Stimulated activated CD8-positive, alpha-beta memory T cell treated with anti-CD3 and anti-CD28 coated beads, Interleukin-15, amount 100 ng/mL, for 1 hour (primary cell): ENCODE data around the gene SPDYE17.
"Not testable (repeated sequence)": the region's sequence is repeated elsewhere in the genome, so short reads cannot be mapped to it uniquely, and the experiment has no call there.

Source experiments
- DNase-seq: peaks from one replicate; pipeline ENCODE4 v3.0.0-alpha.2; 2020; ENCODE audit warnings: low read depth

Gene SPDYE17

GRCh38 chr7:76998764-76999450, 33.3 kb downstream of the SPDYE17 start:
- not testable (repeated sequence) for DNase-seq

- DNase-seq = no peak
Measured at GRCh38 chr7:76998285-76998589, 33.9 kb downstream of the SPDYE17 start.

GRCh38 chr7:76997381-76998284, 34.5 kb downstream of the SPDYE17 start:
- no peak for DNase-seq

- DNase-seq = not testable (repeated sequence)
Measured at GRCh38 chr7:76996932-76997331, 35.2 kb downstream of the SPDYE17 start.

GRCh38 chr7:76994286-76994685, 37.9 kb downstream of the SPDYE17 start:
- DNase-seq = not testable (repeated sequence)

- DNase-seq = not testable (repeated sequence)
Measured at GRCh38 chr7:76993831-76994230, 38.3 kb downstream of the SPDYE17 start.

- not testable (repeated sequence) for DNase-seq
Measured at GRCh38 chr7:76992871-76993270, 39.3 kb downstream of the SPDYE17 start.

GRCh38 chr7:76992204-76992603, 40.0 kb downstream of the SPDYE17 start:
- not testable (repeated sequence) for DNase-seq

- not testable (repeated sequence) for DNase-seq
Measured at GRCh38 chr7:76990202-76990601, 42.0 kb downstream of the SPDYE17 start.

GRCh38 chr7:76985924-76986717, 46.0 kb downstream of the SPDYE17 start:
- not testable (repeated sequence) for DNase-seq

GRCh38 chr7:76984784-76985136, 47.4 kb downstream of the SPDYE17 start:
- DNase-seq = not testable (repeated sequence)

GRCh38 chr7:76983937-76984783, 48.0 kb downstream of the SPDYE17 start:
- not testable (repeated sequence) for DNase-seq

- DNase-seq = not testable (repeated sequence)
Measured at GRCh38 chr7:76983333-76983732, 48.8 kb downstream of the SPDYE17 start.

- DNase-seq = not testable (repeated sequence)
Measured at GRCh38 chr7:76982501-76982900, 49.7 kb downstream of the SPDYE17 start.

GRCh38 chr7:76981187-76981970, 50.8 kb downstream of the SPDYE17 start:
- DNase-seq = not testable (repeated sequence)

GRCh38 chr7:76980576-76980975, 51.6 kb downstream of the SPDYE17 start:
- not testable (repeated sequence) for DNase-seq

GRCh38 chr7:76977761-76978367, 54.3 kb downstream of the SPDYE17 start:
- not testable (repeated sequence) for DNase-seq

- not testable (repeated sequence) for DNase-seq
Measured at GRCh38 chr7:76974793-76975579, 57.2 kb downstream of the SPDYE17 start.

GRCh38 chr7:76974336-76974735, 57.8 kb downstream of the SPDYE17 start:
- not testable (repeated sequence) for DNase-seq
